Hepatocyte (in vitro differentiated cells): ENCODE measurements around the gene HNRNPD.
"Not testable (repeated sequence)": the region's sequence is repeated elsewhere in the genome, so short reads cannot be mapped to it uniquely, and the experiment has no call there.

Experiments
- CTCF ChIP-seq: fragments of 200-600 bp; sonication (generic); IDR thresholded peaks from 2 replicates; pipeline ENCODE4 v1.5.1; 2016; ENCODE audit warnings: antibody characterized with exemption, mild to moderate bottlenecking; ENCODE audit not compliant: poor library complexity
- EZH2 ChIP-seq: fragments of 200-600 bp; sonication (generic); IDR thresholded peaks from 2 replicates; pipeline ENCODE4 v1.6.1; 2016; ENCODE audit warnings: antibody characterized with exemption, mild to moderate bottlenecking, borderline replicate concordance

GRCh38 chr4:82390061-82390460, 16.3 kb upstream of the HNRNPD start:
- not testable (repeated sequence) for TF ChIP-seq EZH2, CTCF
